Ovary (tissue), 3 donors: Measurements from ENCODE around the gene EML6.

Experiments used
- CTCF ChIP-seq, 3 donors: fragments of 450-650 bp in 2 of 3; fragments of 200-600 bp in 1 of 3; IDR thresholded peaks; one replicate each; pipeline versions ENCODE4 v1.5.1 to v1.8.0; 2016 to 2022; ENCODE audit warnings: antibody characterized with exemption in 3 of 3, mild to moderate bottlenecking in 1 of 3
- EP300 ChIP-seq: sonication (generic); formaldehyde crosslinking; IDR thresholded peaks from one replicate; pipeline ENCODE4 v1.6.1; 2017; ENCODE audit warnings: antibody characterized with exemption
- POLR2A ChIP-seq: fragments of 450-650 bp; IDR thresholded peaks from one replicate; pipeline ENCODE4 v1.6.1; 2017; ENCODE audit warnings: antibody characterized with exemption, mild to moderate bottlenecking, moderate library complexity
- donor health status: DM: no; HTN: no; CAD: no.

- TF ChIP-seq EP300 (no peak), POLR2A (no peak), CTCF (IDR thresholded peaks at IDR 0.05) (no peak)
Observed at GRCh38 chr2:54741250-54741649, 17.8 kb downstream of the EML6 start.
